GM12872 (cell line): ENCODE measurements around the gene VWA5B1.

Source experiments
- TF ChIP-seq, protein P1 (sequence below): IDR thresholded peaks from 3 replicates; pipeline ENCODE4 v1.5.1; 2011; ENCODE audit warnings: low read depth, mild to moderate bottlenecking, low read length, moderate library complexity; ENCODE audit not compliant: insufficient read depth

VWA5B1 gene

DNA sequence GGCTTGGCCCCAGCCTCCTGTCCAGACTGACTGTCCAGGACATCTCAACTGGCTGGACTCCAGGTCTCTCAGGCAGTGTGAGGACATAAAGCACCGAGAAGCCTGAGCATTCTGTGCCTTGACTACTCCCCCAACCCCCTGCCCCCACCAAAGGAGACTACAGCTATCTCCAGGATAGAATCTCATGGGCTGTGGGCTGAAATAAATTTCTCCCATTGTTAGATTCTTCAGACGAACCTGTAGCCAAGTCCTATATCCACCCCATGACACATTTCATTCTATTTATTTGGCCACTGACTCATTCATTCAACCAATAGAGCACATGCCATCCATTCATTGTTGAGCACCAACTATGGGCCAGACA is 11.4 kb downstream of the VWA5B1 start:
- TF ChIP-seq, protein P1, sequence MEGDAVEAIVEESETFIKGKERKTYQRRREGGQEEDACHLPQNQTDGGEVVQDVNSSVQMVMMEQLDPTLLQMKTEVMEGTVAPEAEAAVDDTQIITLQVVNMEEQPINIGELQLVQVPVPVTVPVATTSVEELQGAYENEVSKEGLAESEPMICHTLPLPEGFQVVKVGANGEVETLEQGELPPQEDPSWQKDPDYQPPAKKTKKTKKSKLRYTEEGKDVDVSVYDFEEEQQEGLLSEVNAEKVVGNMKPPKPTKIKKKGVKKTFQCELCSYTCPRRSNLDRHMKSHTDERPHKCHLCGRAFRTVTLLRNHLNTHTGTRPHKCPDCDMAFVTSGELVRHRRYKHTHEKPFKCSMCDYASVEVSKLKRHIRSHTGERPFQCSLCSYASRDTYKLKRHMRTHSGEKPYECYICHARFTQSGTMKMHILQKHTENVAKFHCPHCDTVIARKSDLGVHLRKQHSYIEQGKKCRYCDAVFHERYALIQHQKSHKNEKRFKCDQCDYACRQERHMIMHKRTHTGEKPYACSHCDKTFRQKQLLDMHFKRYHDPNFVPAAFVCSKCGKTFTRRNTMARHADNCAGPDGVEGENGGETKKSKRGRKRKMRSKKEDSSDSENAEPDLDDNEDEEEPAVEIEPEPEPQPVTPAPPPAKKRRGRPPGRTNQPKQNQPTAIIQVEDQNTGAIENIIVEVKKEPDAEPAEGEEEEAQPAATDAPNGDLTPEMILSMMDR: no peak

DNA sequence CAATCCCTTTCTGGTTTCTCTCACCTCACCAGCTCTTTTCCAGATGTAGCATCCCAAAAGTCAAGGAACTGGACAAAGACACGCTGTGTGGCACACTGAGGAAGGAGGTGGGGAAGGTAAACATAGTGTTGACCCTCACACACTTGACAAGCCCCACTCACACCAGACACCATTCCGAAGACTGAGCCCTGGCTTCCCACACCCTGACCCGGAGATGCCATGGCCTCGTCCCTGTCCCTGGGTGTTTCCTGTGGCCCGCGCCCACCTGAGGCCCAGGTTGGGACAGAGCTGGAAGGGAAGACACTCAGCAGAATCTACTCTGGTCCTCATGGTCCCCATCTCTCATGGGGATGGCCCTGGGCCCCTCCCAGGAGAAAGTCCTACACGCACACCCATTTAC is 16.4 kb downstream of the VWA5B1 start:
- TF ChIP-seq, protein P1: no peak

DNA sequence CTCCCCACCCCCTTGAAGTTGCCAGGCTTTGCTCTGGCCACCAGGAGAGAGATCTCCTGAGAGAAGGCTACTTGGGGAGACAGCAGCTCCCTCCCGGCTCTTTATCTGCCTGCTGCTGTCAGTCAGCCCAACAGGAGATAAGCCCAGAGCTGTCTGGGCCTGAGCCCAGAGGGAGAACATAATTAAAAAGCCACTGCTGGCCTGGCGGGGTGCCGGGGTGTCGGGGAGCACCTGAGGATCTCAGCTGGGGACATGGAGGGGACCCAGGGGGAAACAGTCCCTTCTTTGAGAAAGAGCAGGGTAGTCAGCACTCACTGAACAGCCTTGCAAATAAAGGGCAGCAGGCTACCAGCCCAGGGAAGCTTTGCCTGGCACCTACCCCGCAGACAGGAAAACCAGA is 17.9 kb downstream of the VWA5B1 start:
- TF ChIP-seq, protein P1: no peak

DNA sequence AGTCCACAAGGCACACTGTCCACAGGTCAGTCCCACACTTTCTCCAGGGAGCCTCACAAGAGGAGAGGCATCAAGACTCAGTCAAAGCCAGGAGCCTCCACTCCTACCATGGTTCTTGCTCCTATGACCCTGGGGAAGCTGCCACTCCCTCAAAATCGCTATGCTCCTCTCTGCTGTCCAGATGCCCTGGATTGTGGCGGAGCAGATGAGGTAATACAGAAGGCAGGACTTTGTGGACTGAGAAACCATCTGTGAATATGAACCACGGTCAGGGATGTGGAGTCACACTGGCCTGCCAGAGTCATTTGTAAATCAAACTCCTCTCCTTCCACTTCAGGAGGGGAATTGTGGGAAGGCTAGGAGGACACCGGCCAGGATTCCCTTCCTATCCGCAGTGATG is 20.6 kb downstream of the VWA5B1 start:
- TF ChIP-seq, protein P1: no peak

DNA sequence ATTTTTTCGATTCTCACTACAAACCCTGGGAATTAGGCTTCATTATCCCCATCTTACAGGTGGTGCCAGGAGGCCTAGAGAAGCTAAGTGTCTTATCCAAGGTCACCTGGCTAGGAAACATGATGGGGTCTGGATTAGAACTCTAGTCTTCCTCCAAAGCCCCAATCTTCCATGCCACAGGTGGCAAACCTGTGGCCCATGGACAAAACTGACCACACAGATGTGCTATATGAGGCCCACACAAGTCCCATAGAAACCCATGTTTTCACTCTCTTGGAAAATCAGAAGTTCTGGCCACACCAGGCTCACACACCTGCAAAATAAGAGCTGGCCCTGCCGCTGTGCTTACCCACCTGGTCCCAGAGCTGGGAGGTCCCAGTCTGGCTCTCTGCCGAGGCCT is 21.6 kb downstream of the VWA5B1 start:
- TF ChIP-seq, protein P1: no peak

DNA sequence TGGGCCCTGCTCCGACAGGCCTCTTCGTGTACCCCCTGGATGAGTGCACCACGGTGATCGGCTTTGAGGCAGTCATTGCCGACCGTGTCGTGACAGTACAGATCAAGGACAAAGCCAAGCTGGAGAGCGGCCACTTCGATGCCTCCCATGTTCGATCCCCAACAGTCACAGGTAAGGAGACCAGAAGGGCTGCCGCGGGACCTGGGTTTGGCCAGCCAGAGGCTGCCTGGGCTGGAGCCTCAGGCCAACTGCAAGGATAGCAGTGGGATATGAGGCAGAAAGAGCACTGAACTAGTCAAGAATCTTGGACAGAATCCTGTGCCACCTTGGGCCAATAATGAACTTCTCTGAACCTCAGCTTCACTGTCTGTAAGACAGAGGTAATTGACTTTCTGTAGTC is 22.1 kb downstream of the VWA5B1 start:
- TF ChIP-seq, protein P1: no peak

DNA sequence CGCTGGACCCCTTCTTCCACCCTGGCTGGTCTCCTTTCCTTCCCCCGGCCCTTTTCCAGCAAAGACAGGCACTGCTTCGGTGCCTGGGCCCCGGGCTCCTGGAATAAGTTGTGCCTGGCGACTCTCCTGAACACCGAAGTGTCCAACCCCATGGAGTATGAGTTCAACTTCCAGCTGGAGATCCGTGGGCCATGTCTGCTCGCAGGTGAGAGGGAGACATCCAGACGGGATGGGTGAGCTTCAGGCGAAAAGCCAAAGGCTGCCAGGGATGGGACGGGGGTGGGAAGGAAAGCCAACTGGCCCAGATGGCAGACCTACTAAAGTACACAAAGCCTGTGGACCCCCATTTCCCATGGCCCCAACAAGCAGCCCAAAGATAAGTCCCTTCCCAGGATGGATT is 26.8 kb downstream of the VWA5B1 start:
- TF ChIP-seq, protein P1: no peak

DNA sequence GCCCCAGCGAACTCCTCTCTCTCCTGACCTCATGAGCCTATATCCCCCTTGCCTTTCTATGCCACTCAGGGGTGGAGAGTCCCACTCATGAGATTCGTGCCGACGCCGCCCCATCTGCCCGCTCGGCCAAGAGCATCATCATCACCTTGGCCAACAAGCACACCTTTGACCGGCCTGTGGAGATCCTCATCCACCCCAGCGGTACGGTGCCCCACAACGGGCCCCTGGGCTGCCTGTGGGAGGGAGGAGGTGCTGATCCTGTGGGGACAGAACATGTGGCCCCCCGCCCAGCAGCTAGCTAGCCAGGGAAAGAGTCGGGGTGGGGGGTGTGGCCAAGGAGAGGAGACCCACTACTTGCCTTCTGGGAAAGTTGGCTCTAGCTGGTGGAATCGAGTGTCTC is 27.8 kb downstream of the VWA5B1 start:
- TF ChIP-seq, protein P1: no peak
